Measurements from ENCODE around the gene PNPLA2.

Gene PNPLA2

GRCh38 chr11:829176-829846 is 10.6 kb downstream of the PNPLA2 start:
- TF ChIP-seq ISL1 (CRISPR knock-in tag; IDR thresholded peaks at IDR 0.05) (no peak), GLIS3 (CRISPR knock-in tag; IDR thresholded peaks at IDR 0.05) (no peak), ZNF70 (CRISPR knock-in tag; IDR thresholded peaks at IDR 0.05) (no peak), PPARA (CRISPR knock-in tag; IDR thresholded peaks at IDR 0.05; ENCODE audit: borderline replicate concordance) (no peak), ZFP3 (CRISPR knock-in tag; IDR thresholded peaks at IDR 0.05) (no peak), ZNF565 (CRISPR knock-in tag; conservative IDR thresholded peaks at IDR 0.05; ENCODE audit: low read depth) (no peak), OSR1 (CRISPR knock-in tag; IDR thresholded peaks at IDR 0.05) (no peak), TSHZ2 (CRISPR knock-in tag; IDR thresholded peaks at IDR 0.05) (no peak), RARB (CRISPR knock-in tag; IDR thresholded peaks at IDR 0.05) (no peak), CSDC2 (CRISPR knock-in tag; IDR thresholded peaks at IDR 0.05) (no peak), POU6F1 (CRISPR knock-in tag; IDR thresholded peaks at IDR 0.05; ENCODE audit: borderline replicate concordance, low read depth) (no peak), ZC3H10 (CRISPR knock-in tag; IDR thresholded peaks at IDR 0.05) (no peak), ZNF8 (CRISPR knock-in tag; IDR thresholded peaks at IDR 0.05) (no peak), BACH2 (CRISPR knock-in tag; IDR thresholded peaks at IDR 0.05; ENCODE audit: borderline replicate concordance) (no peak), TCF4 (CRISPR knock-in tag; IDR thresholded peaks at IDR 0.05; ENCODE audit: borderline replicate concordance) (no peak), TOX (CRISPR knock-in tag; IDR thresholded peaks at IDR 0.05; ENCODE audit: borderline replicate concordance) (no peak), PATZ1 (CRISPR knock-in tag; IDR thresholded peaks at IDR 0.05; ENCODE audit: borderline replicate concordance) (no peak), SNAI2 (CRISPR knock-in tag; IDR thresholded peaks at IDR 0.05) (no peak), ZFP30 (CRISPR knock-in tag; IDR thresholded peaks at IDR 0.05) (no peak), CSRNP3 (CRISPR knock-in tag; IDR thresholded peaks at IDR 0.05) (no peak)
- ATAC-seq = no peak

GRCh38 chr11:829847-830294 is 11.2 kb downstream of the PNPLA2 start:
- no peak for TF ChIP-seq BACH2 (CRISPR knock-in tag; IDR thresholded peaks at IDR 0.05; ENCODE audit: borderline replicate concordance)
- no peak for TF ChIP-seq CREB5 (CRISPR knock-in tag; IDR thresholded peaks at IDR 0.05; ENCODE audit: low read depth)
- no peak for TF ChIP-seq ZFP3 (CRISPR knock-in tag; IDR thresholded peaks at IDR 0.05)
- TF ChIP-seq SNAI2 (CRISPR knock-in tag; IDR thresholded peaks at IDR 0.05) = no peak
- no peak for TF ChIP-seq PATZ1 (CRISPR knock-in tag; IDR thresholded peaks at IDR 0.05; ENCODE audit: borderline replicate concordance)
- no peak for TF ChIP-seq OSR1 (CRISPR knock-in tag; IDR thresholded peaks at IDR 0.05)
- TF ChIP-seq ARNTL (CRISPR knock-in tag; IDR thresholded peaks at IDR 0.05; ENCODE audit: borderline replicate concordance, low read depth) = no peak
- no peak for TF ChIP-seq ZC3H10 (CRISPR knock-in tag; IDR thresholded peaks at IDR 0.05)
- no peak for TF ChIP-seq CSRNP3 (CRISPR knock-in tag; IDR thresholded peaks at IDR 0.05)
- no peak for TF ChIP-seq GLIS3 (CRISPR knock-in tag; IDR thresholded peaks at IDR 0.05)
- no peak for TF ChIP-seq ZNF565 (CRISPR knock-in tag; conservative IDR thresholded peaks at IDR 0.05; ENCODE audit: low read depth)
- no peak for TF ChIP-seq TSHZ2 (CRISPR knock-in tag; IDR thresholded peaks at IDR 0.05)
- TF ChIP-seq ZFP30 (CRISPR knock-in tag; IDR thresholded peaks at IDR 0.05) = no peak
- no peak for TF ChIP-seq ZNF70 (CRISPR knock-in tag; IDR thresholded peaks at IDR 0.05)
- no peak for TF ChIP-seq PPARA (CRISPR knock-in tag; IDR thresholded peaks at IDR 0.05; ENCODE audit: borderline replicate concordance)
- ATAC-seq = no peak
